Heart left ventricle (tissue), 13 donors: ENCODE data around the gene GLP1R.

Experiments
- POLR2A ChIP-seq, 2 donors: fragments of 450-650 bp; IDR thresholded peaks; one replicate each; pipeline ENCODE4 v1.6.1; 2017; ENCODE audit warnings: antibody characterized with exemption in 2 of 2, mild to moderate bottlenecking in 2 of 2, moderate library complexity in 2 of 2
- TF ChIP-seq, protein P1 (sequence below), 12 donors: fragments of 200-600 bp; sonication (generic) in 4 of 12; IDR thresholded peaks; one replicate each; pipeline versions ENCODE4 v1.5.0 to v1.8.0; 2018 to 2022; ENCODE audit warnings: antibody characterized with exemption in 12 of 12, mild to moderate bottlenecking in 5 of 12
- donor health status: ischemic (EF 13 %, LVEDD 7.1; RV severe dilation, severe dysfunction).
- donor health status: DM: no; HTN: yes; CAD: no.
- donor health status: DM: no; HTN: no; CAD: no.
- donor health status: ischemic (EF 25% LVEDD 6.9; RV normal size, moderate dysfunction).
- donor health status: ischemic (EF 25% LVEDD 5.7; RV mildly dilated, moderate dysfunction).
- donor health status: ischemic (EF 35%, LVEDD 5.7; RV mildly dilated, moderate dysfunction).
- donor health status: nonischemic (EF 11% LVEDD 7.7; RV severe dilation, severe dysfunction).
- donor health status: DM: yes; HTN: yes; CAD: no.
- donor health status: PGD.
- donor health status: ischemic (EF 29% LVEDD 5.4; RV normal size, mild dysfunction).
- donor health status: nonischemic (EF 23%, LVEDD 6.1; RV moderate dilation, normal function).

DNA sequence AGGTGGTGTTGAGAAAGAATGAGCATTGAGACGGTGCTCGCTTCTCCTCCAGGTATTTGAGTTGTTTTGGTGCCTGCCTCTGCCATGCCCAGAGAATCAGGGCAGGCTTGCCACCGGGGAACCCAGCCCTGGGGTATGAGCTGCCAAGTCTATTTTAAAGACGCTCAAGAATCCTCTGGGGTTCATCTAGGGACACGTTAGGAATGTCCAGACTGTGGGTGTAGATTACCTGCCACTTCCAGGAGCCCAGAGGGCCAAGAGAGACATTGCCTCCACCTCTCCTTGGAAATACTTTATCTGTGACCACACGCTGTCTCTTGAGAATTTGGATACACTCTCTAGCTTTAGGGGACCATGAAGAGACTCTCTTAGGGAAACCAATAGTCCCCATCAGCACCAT, 38.1 kb downstream of the GLP1R start:
- TF ChIP-seq POLR2A (IDR thresholded peaks at IDR 0.05), result no peak
- TF ChIP-seq, protein P1, sequence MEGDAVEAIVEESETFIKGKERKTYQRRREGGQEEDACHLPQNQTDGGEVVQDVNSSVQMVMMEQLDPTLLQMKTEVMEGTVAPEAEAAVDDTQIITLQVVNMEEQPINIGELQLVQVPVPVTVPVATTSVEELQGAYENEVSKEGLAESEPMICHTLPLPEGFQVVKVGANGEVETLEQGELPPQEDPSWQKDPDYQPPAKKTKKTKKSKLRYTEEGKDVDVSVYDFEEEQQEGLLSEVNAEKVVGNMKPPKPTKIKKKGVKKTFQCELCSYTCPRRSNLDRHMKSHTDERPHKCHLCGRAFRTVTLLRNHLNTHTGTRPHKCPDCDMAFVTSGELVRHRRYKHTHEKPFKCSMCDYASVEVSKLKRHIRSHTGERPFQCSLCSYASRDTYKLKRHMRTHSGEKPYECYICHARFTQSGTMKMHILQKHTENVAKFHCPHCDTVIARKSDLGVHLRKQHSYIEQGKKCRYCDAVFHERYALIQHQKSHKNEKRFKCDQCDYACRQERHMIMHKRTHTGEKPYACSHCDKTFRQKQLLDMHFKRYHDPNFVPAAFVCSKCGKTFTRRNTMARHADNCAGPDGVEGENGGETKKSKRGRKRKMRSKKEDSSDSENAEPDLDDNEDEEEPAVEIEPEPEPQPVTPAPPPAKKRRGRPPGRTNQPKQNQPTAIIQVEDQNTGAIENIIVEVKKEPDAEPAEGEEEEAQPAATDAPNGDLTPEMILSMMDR (IDR thresholded peaks at IDR 0.05), result no peak
